ENCODE measurements around the gene PNMA8A.
A peak's percentile ranks its signal among the peaks of the same experiment; 100 is the strongest.
"Not testable (repeated sequence)": the region's sequence is repeated elsewhere in the genome, so short reads cannot be mapped to it uniquely, and the experiment has no call there.

Gene PNMA8A, protein sequence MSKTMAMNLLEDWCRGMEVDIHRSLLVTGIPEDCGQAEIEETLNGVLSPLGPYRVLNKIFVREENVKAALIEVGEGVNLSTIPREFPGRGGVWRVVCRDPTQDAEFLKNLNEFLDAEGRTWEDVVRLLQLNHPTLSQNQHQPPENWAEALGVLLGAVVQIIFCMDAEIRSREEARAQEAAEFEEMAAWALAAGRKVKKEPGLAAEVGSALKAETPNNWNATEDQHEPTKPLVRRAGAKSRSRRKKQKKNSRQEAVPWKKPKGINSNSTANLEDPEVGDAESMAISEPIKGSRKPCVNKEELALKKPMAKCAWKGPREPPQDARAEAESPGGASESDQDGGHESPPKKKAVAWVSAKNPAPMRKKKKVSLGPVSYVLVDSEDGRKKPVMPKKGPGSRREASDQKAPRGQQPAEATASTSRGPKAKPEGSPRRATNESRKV

DNA sequence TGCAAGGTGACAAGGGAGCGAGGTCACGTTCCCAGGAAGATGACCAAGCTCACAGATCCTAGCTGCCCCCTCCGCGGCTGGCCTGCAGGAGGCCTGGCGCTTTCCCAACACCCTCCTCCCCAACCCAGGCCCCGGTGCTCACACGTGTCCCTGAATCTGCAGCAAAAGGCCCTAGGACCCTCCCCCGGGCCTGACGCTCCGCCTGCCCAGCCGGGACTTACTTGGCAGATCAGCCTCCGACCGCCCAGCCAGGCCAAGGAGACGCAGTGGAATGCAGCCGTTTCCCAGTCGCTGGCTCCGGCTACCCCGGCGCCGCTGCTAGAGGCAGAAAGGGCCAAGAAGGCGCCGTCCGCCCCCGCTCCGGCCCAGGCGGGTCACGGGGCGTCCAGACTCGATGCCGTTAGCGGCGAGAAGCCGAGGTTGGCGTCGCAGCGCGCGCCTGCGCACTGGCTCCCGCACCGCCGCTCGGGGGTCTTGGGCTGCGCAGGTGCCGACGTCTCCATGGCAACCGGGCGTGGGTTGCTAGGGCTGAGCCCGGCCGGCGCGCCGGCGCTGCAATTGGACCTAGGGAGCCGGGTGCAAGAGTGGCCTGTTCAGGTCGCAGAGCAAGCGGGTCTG, at the start of gene PNMA8A:
TSS of gene PNMA8A (minus strand) at position 448 of the 618 bp plus-strand sequence. CDS start 528 bp downstream, outside the sequence.
- peak; percentile 81 for DNase-seq (ENCODE audit: low spot score)

DNA sequence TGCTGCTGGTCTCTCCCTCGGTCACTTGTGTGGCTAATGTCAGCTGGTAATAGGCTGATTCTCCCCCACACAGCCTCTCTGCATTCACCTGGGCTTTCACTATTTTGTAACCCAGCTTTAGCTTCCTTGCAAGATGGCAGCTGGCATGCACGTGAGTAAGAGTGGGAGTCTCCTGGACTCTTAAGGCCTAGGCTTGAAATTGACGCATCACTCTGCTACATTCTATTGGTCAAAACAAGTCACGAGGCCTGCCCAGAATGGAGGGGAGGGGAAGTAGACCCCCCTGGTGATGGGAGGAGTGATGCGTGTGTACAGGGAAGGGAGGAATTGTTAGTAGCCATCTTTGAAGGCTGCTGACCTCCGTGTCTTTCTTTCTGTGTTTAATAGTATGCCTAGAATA, 49.3 kb upstream of the PNMA8A start:
- DNase-seq (ENCODE audit: low spot score), result no peak

DNA sequence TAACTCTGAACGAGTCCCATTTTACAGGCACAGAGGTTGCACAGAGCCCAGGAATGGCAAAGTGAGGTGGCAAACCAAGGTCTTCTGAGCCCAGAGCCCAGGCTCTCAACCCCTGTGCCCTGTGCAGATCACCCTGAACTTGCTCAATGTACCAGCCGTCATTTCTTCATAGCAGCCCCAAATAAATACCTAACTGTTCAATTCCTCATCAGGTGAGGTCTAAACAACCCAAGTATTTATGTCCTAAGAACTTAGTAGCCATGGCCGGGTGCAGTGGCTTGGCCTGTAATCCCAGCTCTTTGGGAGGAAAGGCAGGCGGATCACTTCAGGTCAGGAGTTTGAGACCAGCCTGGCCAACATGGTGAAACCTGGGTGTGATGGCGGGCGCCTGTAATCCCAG, 46.1 kb upstream of the PNMA8A start:
- no peak for DNase-seq (ENCODE audit: low spot score)

DNA sequence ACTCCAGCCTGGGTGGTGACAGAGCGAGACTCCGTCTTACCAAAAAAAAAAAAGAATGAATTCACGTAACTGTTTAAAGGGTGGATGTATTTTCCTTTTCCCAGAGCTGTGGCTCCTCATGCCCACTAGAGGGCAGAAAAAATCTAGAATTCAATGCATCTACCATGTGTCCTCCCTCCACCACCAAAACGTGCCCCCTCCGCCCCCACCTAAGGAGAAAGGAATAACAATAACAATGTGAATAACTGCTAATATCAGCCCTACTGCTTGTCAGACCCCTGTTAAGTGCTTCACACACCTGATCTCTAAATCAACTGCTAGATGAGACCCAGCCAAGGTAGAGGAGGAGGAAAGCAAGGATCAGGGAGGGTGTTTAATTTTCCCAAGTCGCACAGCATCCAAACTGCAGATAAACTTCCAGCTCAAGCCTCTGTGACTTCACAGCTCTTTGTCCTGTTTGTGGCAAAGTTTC, 44.6 kb upstream of the PNMA8A start:
- DNase-seq (ENCODE audit: low spot score), result no peak

DNA sequence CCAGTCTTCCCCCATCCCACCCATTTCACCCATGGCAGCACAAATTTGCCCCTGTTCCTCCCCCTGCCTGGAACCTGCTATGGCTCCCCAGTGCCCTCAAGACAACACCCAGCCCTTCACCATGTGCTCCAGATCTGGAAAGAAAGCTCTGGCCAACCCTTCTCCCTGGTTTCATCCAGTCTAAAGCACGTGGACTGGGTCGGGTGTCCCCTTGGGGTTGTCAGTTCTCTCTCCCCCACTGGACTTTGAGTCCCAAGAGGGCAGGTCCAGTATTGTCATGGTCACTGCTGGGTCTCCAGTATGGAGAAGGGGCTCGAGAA, 43.9 kb upstream of the PNMA8A start:
- DNase-seq (ENCODE audit: low spot score), result no peak

DNA sequence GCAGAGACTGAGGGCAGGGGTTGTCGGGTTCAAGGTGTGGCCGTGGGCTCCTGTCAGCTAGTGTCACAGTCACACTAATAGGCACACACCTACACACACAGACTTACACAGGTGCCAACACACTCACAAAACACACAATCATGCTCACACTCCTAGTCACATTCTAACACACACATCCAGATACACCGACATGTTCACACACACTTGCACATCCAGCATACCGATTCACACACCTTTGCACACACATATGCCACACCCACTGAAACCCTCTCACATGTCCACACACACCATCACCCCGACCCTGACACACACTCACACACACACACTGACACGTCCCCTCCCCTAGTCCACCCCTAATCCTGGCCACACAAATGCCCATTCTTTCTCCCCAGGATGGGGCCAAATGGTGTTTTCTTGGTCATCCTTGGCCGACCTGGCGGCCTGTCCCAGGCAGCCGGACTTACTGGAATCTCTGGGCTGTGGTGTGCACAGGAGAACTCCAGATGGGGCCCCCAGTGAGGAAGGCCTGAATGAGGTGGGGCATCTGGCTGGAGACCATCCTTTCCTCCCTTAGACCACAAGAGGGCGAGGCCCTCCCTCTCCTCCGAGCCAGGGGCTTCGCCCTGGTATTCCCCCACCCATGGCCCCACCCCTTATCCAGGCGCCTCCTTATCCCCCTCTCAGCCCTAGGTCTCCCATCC, 43.4 kb upstream of the PNMA8A start:
- no peak for DNase-seq (ENCODE audit: low spot score)

DNA sequence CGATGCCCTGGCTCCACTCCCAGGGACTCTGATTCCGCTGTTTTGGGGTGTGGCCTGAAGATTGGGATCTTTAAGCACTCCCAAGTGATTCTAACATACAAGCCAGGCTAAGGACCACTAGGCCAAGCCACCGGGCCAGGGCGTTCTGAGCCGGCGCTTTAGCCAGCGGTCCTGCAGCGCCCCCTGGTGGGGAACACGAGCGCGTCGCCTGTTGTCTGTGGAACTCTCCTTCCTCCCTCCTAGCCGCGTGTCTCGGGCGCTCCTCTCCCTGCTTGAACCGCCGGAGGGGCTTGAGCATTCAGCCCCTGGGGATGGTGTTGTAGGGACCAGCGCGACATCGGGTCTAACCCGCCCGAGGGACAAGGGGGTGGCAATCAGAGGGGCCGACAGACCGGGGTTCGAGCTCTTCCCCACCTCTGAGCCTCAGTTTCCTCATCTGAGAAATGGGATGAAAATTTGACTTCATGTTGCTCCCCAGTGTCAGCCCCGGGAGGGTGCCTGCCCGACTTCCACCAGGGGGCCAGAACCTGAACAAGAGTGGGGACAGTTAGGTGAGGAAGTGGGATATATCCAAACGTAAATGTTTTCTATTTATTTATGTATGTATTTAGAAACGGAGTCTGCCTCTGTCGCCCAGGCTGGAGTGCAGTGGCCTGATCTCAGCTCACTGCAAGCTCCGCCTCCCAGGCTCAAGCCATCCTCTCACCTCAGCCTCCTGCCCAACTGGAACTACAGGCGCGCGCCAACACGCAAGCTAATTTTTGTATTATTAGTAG, 42.3 kb upstream of the PNMA8A start:
- DNase-seq (ENCODE audit: low spot score), result peak; percentile 69

DNA sequence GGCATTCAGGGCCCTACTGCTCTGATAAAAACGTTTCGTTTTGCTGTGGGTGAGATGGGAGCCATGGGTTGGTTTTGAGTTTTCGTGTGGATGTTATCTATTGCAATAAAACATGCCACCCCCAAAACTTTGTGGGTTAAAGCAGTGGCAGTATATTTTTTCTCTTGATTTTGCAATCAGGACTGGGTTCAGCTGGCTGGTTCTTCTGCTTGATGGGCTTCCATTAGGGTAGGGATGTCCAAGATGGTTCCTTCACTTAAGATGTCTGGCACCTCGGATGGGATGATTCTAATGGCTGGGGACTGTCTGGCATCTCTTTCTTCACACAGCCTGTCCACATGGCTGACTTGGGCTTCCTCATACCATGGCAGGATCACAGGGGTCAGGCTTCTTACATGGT, 39.9 kb upstream of the PNMA8A start:
- no peak for DNase-seq (ENCODE audit: low spot score)

DNA sequence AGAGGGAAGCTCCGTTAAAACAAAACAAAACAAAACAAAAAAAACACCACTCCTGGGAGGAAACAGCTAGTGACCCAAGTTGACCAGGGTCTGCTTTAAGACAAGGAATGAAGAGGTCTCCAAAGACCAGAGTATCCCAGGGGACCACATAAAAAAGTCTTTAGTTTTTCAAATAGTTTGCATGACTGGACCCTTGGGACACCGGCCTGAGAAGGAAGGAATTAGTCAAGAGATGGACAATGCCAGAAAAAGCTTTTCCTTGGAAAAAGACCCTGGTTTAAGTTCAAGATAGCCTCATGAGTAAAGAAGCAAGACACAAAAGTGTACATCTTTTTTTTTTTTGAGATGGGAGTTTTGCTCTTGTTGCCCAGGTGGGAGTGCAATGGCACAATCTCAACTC, 36.8 kb upstream of the PNMA8A start:
- DNase-seq (ENCODE audit: low spot score), result no peak

DNA sequence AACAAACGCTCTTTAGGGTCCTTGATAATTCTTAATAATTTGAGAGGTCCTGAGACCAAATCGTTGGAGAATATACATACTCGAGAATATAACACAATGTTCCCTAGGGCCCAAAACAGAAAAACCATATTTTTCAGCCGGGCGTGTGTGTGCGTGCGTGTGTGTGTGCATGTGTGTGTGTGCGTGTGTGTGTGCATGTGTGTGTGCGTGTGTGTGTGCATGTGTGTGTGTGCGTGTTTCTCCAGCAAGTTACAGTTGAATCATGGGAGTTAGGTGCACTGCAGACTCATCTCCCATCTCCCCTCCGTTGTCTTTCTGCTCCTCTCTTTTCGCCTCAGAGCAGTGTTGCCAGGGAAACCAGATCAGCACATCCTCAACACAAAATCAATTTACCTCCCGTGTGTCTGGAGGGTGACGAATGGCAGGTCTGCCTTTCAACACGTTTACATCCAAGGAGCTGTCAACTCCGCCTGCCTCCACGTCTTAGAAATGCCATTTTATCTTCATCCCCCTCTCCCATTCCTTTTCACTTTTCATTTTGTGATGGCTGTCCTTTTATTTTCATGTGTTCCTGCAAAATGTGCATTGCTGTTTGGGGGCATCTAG, 32.6 kb upstream of the PNMA8A start:
- DNase-seq (ENCODE audit: low spot score), result peak; percentile 76

DNA sequence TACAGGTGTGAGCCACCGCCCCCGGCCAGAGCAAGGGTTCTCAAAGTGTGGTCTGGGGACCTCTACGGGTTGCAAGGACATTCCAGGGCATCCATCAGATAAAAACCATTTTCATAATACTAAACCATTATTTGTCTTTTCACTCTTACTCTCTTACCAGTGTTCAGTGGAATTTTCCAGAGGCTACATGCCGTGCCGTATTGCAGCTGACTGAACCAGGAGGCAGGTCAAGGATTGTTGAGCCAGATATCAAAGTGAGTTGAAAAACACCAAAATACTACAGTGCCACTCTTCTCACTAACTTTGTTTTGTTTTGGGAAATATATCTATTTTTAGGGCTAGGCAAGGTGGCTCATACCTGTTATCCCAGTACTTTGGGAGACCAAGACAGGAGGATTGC, 31.5 kb upstream of the PNMA8A start:
- DNase-seq (ENCODE audit: low spot score), result no peak

DNA sequence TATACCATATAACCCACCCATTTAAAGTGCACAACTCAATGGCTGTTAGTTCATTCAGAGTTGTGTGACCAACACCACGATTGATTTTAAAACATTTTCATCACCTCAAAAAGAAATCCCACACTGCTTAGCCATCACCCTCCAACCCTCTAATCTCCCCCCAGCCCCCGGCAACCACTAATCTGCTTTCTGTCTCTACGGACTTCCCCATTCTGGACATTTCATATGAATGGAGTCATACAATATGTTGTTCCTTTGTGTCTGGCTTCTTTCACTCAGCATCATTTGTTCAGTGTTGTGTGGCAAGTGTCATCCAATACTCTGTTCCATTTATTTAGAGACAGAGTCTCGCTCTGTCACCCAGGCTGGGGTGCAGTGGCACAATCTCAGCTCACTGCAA, 28.3 kb upstream of the PNMA8A start:
- no peak for DNase-seq (ENCODE audit: low spot score)

DNA sequence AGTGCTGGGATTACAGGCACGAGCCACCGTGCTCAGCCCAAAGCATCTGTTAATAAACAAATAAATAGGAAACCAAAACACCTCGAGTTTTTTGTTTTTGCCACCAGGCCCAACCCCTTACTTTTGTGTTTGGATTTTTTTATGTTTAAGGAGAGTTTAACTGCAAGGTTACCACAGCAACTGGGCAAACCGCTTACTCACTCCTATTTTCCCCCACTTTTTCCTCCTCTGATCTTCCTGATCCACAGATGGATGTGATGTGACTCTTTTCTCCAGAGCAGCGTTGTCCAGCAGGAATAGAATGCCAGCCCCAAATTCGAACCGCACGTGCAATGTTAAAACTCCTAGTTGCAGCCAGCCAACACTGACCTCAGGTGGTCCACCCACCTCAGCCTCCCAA, 26.4 kb upstream of the PNMA8A start:
- DNase-seq (ENCODE audit: low spot score), result no peak

DNA sequence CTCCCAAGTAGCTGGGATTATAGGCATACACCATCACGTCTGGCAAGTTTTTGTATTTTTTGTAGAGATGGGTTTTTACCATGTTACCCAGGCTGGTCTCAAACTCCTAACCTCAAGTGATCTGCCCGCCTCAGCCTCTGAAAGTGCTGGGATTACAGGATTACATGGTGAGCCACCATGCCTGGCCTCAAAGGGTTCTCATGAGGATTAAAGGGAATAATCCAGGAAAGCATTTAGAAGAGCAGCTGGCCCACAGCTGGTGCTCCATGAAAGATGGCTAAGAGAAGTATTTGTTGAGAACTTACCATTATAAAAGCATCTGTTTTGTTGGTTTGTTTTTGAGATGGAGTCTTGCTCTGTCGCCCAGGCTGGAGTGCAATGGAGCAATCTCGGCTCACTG, 25.5 kb upstream of the PNMA8A start:
- not testable (repeated sequence) for DNase-seq (ENCODE audit: low spot score)

DNA sequence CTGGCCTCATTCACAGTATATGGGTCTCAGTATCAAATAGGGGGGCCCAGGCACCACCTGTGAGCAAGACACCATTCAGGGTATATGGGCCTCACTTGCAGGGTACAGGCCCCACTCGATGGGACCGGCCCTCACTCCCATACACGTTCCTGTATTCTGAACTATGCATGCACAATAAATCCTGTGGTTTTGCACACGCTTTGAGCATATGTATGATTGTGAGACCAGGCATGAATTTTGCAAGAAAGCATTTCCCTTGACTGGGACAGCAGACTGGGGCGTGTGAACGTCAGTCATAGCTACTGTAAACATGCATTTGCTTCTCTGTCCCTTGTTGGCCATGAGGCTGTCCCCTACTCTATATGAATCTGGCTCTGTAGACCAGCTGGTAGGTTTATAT, 24.9 kb upstream of the PNMA8A start:
- no peak for DNase-seq (ENCODE audit: low spot score)

DNA sequence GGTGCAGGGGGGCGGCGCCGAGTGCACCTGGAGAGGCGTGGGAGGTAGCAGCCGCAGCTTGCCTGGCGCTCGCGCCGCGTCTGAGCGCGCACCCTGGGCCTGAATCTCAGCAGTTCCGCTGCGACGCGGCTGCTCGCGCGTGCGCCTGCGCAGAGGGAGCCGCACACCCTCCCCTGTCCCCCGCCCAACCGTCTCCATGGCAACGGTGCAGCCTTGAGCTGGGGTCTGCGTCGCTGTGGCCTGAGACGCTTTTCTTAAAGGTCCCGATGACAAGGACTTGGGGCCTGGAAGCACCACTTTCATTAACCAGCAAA, 24.4 kb upstream of the PNMA8A start, which contains the start of gene PNMA8B:
TSS of gene PNMA8B (minus strand) at position 82 of the 314 bp plus-strand sequence. CDS start 402 bp downstream, outside the sequence.
- DNase-seq (ENCODE audit: low spot score), result peak; percentile 91

DNA sequence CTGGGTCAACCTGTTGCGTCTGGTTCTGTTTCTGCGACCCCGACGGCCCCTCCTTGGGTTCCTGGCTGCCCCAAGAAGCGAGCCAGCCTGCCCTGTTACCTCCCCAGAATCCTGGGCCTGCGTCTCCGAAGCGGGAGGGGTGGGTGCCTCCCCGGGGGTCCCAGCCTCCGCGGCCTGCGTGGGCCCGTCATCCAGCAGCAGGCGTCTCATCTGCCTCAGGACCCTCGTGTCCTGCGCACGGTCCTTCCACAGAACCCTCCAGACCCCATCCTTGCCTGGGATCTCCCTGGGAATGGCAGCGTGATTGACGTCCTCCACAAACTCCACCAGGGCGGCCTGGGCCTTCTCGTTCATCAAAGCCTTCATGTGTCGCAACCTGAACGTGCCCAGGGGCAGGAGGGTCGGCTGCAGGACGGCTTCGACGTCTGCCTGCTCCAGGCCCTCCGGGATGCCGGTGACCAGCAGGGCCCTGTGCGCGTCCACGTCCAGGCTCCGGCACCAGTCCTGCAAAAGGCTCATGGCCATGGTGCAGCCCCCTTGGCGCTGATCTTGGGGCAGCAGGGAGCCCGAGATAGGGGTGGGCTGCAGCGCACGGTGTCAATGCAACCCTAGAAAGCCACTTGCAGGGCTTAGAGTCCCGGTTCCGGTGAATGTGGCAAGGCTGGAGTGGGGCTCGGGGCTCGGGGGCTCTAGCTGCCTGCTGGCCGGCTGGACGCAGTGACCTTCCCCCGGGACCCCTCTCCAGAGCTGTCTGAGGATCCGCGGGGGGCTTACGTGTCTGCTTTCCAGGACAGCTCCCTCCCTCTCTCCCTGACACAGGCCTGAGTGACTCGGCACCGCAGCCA, 23.8 kb upstream of the PNMA8A start:
- DNase-seq (ENCODE audit: low spot score), result no peak

DNA sequence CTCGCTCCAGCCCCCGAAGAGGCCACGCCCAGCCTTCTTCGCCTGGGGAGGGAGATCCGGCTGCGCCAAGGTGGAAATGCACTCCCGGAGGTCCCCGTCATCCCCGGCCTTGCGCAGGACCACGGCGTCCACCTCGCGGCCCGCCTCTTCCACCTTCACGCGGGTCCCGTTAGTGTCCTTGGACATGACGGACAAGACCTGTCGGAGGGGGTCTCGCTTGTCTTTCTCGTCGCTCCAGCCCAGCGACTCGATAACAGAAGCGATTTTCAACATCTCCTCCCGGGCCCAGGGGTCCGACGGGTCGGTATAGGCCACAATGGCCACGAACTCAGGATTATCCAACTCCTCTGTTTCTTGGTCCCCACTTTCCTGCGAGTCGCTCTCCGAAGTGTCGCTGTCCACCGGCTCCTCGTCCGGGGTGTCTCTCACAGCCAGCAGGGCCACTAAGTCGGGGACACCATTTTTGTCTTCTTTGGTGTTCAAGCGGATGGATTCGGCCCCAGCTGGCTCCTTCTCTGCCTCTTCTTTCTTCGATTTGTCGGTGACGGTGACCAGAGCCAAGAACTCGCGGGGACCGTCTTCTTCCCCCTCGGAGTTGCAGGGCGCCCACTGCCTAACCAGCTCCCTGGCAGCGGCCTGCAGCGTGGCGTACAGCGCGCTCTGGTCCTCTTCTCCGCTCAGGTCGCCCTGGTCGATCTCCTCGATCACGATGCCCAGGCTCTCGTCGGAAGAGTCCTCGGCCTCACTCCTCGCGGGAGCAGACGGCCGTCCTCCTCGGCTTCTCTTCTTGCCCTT, 23.0 kb upstream of the PNMA8A start:
- no peak for DNase-seq (ENCODE audit: low spot score)

DNA sequence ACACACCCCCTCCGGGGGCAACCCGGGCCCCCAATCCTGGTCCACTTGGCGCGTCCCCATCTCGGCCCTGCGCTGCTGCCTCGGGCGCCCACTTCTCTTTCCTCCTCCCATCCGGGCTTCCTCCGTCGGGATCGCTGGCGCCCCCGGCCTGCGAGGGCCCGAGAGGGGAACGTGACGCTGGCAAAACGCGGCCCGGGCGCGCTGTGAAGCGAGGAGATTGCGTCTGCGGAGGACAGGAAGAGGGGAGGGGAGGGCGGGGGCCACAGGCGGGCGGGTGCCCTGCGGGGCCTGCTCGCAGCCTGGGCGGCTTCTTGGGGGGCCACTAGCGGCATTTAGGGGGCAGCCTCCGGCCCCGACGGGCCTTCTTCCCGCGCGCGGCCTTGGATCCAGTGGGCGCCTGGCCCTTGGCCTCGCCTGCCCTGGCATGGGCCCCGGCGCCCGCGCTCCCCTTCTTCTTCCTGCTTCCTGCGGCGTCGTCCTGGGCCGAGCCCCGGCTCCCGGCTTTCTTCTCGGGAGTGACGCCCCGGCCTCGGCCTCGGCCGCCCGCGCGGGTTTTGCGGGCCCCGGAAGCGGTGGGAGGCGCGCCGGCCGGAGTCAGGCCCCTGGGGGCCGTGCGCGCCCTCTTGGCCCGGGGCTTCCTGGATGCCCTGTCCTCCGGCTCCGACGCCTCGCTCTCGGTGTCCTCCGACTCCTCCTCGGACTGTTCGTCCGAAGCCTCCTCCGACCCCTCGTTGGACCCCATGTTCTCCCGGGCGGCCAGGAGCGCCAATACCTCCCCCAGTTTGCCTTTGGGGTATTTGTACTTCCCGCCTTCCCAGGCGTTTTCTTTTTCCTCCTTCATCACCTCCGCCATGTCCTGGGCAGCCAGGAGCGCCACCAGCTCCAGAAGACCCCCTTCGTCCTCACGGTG, 22.1 kb upstream of the PNMA8A start:
- DNase-seq (ENCODE audit: low spot score), result no peak

Measured in putamen (tissue), 1 donor.